Gastrocnemius medialis (tissue), 4 donors: ENCODE data around the gene CERT1.

Experiments
- CTCF ChIP-seq, 5 experiments: fragments of 450-650 bp in 3 of 5; fragments of 200-600 bp in 2 of 5; sonication (generic) in 2 of 5; IDR thresholded peaks in 4 of 5; conservative IDR thresholded peaks in 1 of 5; 1 replicate in 4 of 5; 2 replicates in 1 of 5; pipeline ENCODE4 v1.5.1; 2016 to 2019; ENCODE audit warnings: antibody characterized with exemption in 5 of 5, mild to moderate bottlenecking in 3 of 5, moderate library complexity in 3 of 5
- POLR2A ChIP-seq, 2 donors: fragments of 450-650 bp; IDR thresholded peaks; one replicate each; pipeline ENCODE4 v1.6.1; 2017; ENCODE audit warnings: antibody characterized with exemption in 2 of 2, mild to moderate bottlenecking in 2 of 2, moderate library complexity in 2 of 2

DNA sequence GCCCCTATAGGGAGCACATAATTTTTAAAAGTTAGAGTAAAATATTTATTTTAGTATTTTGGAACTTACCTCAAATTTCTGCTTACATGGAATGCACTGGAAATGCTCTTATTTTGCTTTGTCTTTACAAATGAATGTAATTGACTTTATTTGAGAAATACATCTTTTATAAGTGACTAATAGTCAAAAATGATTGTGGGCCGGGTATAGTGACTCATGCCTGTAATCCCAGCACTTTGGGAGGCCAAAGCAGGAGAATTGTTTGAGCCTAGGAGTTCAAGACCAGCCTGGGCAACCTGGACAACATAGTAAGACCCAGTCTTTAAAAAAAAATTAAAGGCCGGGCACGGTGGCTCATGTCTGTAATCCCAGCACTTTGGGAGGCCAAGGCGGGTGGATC lies 168.6 kb downstream of the CERT1 start:
- no peak for TF ChIP-seq POLR2A (IDR thresholded peaks at IDR 0.05)
- TF ChIP-seq CTCF (IDR thresholded peaks at IDR 0.05 in 4 of 5, conservative IDR thresholded peaks at IDR 0.05 in 1 of 5), result no peak
